HG03521 (cell line): Measurements from ENCODE around the gene ATP11C.
"Not testable (repeated sequence)": the region's sequence is repeated elsewhere in the genome, so short reads cannot be mapped to it uniquely, and the experiment has no call there.

Experiments used
- ATAC-seq: cut with Tn5 transposase; IDR thresholded peaks from one replicate; pipeline ENCODE4 v1.9.1; 2021; ENCODE audit warnings: mild to moderate bottlenecking, moderate library complexity; ENCODE audit not compliant: unreplicated experiment

ATP11C gene

GRCh38 chrX:139924696-139925095 lies 8.2 kb downstream of the ATP11C start:
- ATAC-seq: no peak

- no peak for ATAC-seq
These were observed 8.7 kb downstream of the ATP11C start for GRCh38 chrX:139924069-139924695.

- not testable (repeated sequence) for ATAC-seq
These were observed 11.7 kb downstream of the ATP11C start for GRCh38 chrX:139921142-139921541.

- ATAC-seq: no peak
These were observed 12.5 kb downstream of the ATP11C start for GRCh38 chrX:139920316-139920715.

- no peak for ATAC-seq
These were observed 18.4 kb downstream of the ATP11C start for GRCh38 chrX:139914421-139914820.

- ATAC-seq: no peak
These were observed 23.1 kb downstream of the ATP11C start for GRCh38 chrX:139909712-139910111.

GRCh38 chrX:139907078-139907477 lies 25.8 kb downstream of the ATP11C start:
- no peak for ATAC-seq

GRCh38 chrX:139905743-139906142 lies 27.1 kb downstream of the ATP11C start:
- no peak for ATAC-seq

GRCh38 chrX:139905051-139905450 lies 27.8 kb downstream of the ATP11C start:
- ATAC-seq: no peak

GRCh38 chrX:139903210-139903609 lies 29.6 kb downstream of the ATP11C start:
- ATAC-seq: no peak

GRCh38 chrX:139902559-139902958 lies 30.3 kb downstream of the ATP11C start:
- no peak for ATAC-seq

- no peak for ATAC-seq
These were observed 34.5 kb downstream of the ATP11C start for GRCh38 chrX:139898334-139898733.

GRCh38 chrX:139892512-139892911 lies 40.3 kb downstream of the ATP11C start:
- ATAC-seq: no peak

- no peak for ATAC-seq
These were observed 41.7 kb downstream of the ATP11C start for GRCh38 chrX:139890991-139891700.

- no peak for ATAC-seq
These were observed 43.1 kb downstream of the ATP11C start for GRCh38 chrX:139889760-139890159.

GRCh38 chrX:139883984-139884383 lies 48.9 kb downstream of the ATP11C start:
- no peak for ATAC-seq

GRCh38 chrX:139882299-139882698 lies 50.6 kb downstream of the ATP11C start:
- ATAC-seq: no peak

- ATAC-seq: no peak
These were observed 51.3 kb downstream of the ATP11C start for GRCh38 chrX:139881572-139881971.

GRCh38 chrX:139881130-139881529 lies 51.7 kb downstream of the ATP11C start:
- no peak for ATAC-seq

GRCh38 chrX:139877710-139878414 lies 55.0 kb downstream of the ATP11C start:
- ATAC-seq: no peak

GRCh38 chrX:139875841-139876240 lies 57.0 kb downstream of the ATP11C start:
- ATAC-seq: no peak

GRCh38 chrX:139869796-139870195 lies 63.1 kb downstream of the ATP11C start:
- no peak for ATAC-seq
